Caco-2 (cell line): ENCODE data around the gene SDS. TPM values are rescaled to one million over a fixed set of nuclear protein-coding genes. Genes with fewer than 3 reads are reported as not detected.

Source experiments
- BruUV-seq: library from RNA; stranded (reverse); fragments of 400-500 nt; replicated peaks from 2 replicates; lab custom pipeline; 2021; lab: Mats Ljungman, UMichigan
- CTCF ChIA-PET: fragments of 300-600 bp; sonication (Branson Sonifier 250); formaldehyde crosslinking; loops from one replicate; lab custom pipeline; 2022; ENCODE audit warnings: antibody characterized with exemption; lab: Charles Lee
- POLR2A ChIA-PET: fragments of 300-600 bp; sonication (Branson Sonifier 250); formaldehyde crosslinking; loops from one replicate; lab custom pipeline; 2022; ENCODE audit warnings: antibody characterized with exemption; lab: Charles Lee
- DNase-seq, 2 experiments: peaks; one replicate each; pipeline versions ENCODE4 v3.0.0 to v3.0.0-alpha.2; 2020 to 2022
- H3K27me3 ChIP-seq: replicated peaks from 2 replicates; pipeline ENCODE4 v1.6.0; 2011; ENCODE audit warnings: low read length; ENCODE audit not compliant: control insufficient read depth, insufficient read depth
- H3K36me3 ChIP-seq: 2 replicates; pipeline ENCODE4 v1.5.1; 2011; ENCODE audit warnings: low read length; ENCODE audit not compliant: control insufficient read depth, insufficient read depth
- H3K4me1 ChIP-seq: fragments of 250-450 bp; sonication (Bioruptor Pico); 2 replicates; pipeline ENCODE4 v1.5.1; 2020; ENCODE audit warnings: mild to moderate bottlenecking
- H3K4me3 ChIP-seq: 2 replicates; pipeline ENCODE4 v1.5.1; 2011; ENCODE audit warnings: low read depth, mild to moderate bottlenecking, control low read depth, low read length
- H3K9me3 ChIP-seq: fragments of 250-450 bp; sonication (Bioruptor Pico); 2 replicates; pipeline ENCODE4 v1.5.1; 2020; ENCODE audit warnings: mild to moderate bottlenecking, moderate library complexity
- H3K27ac Mint-ChIP-seq: one replicate; pipeline ENCODE4 v1.8.0; 2022; ENCODE audit warnings: mixed read lengths; ENCODE audit not compliant: unreplicated experiment
- H3K27me3 Mint-ChIP-seq: one replicate; pipeline ENCODE4 v1.8.0; 2022; ENCODE audit warnings: mixed read lengths; ENCODE audit not compliant: insufficient read depth, unreplicated experiment
- H3K36me3 Mint-ChIP-seq: one replicate; pipeline ENCODE4 v1.8.0; 2022; ENCODE audit warnings: mild to moderate bottlenecking, mixed read lengths; ENCODE audit not compliant: insufficient read depth, unreplicated experiment
- H3K4me1 Mint-ChIP-seq: one replicate; pipeline ENCODE4 v1.8.0; 2022; ENCODE audit warnings: low read depth, mixed read lengths; ENCODE audit not compliant: unreplicated experiment
- H3K4me3 Mint-ChIP-seq: one replicate; pipeline ENCODE4 v1.8.0; 2022; ENCODE audit warnings: mild to moderate bottlenecking, moderate library complexity, mixed read lengths; ENCODE audit not compliant: unreplicated experiment
- H3K9me3 Mint-ChIP-seq: one replicate; pipeline ENCODE4 v1.8.0; 2022; ENCODE audit warnings: mixed read lengths; ENCODE audit not compliant: unreplicated experiment
- intact Hi-C: fragments of 100-400 bp; cut with micrococcal nuclease; formaldehyde crosslinking; loops from one replicate; pipeline ENCODE4 v1.10.0; 2022; ENCODE audit not compliant: unreplicated experiment
- total RNA-seq: library from RNA; stranded (reverse); gene quantifications from 2 replicates; pipeline ENCODE4 v1.2.3, GENCODE V29; 2022
- TF ChIP-seq, protein P1 (sequence below), 2 experiments: fragments of 200-600 bp in 1 of 2; IDR thresholded peaks; 1 replicate in 1 of 2; 2 replicates in 1 of 2; pipeline versions ENCODE4 v1.5.1 to v1.8.0; 2011 to 2022; ENCODE audit warnings: antibody characterized with exemption in 1 of 2, control low read depth in 1 of 2, inconsistent platforms in 1 of 2, low read depth in 1 of 2, low read length in 1 of 2, mild to moderate bottlenecking in 1 of 2, moderate library complexity in 1 of 2; ENCODE audit not compliant: insufficient read depth in 1 of 2, severe bottlenecking in 1 of 2, unreplicated experiment in 1 of 2

The SDS gene
- total RNA-seq, 1 experiment from 2014 or later: not detected

DNA sequence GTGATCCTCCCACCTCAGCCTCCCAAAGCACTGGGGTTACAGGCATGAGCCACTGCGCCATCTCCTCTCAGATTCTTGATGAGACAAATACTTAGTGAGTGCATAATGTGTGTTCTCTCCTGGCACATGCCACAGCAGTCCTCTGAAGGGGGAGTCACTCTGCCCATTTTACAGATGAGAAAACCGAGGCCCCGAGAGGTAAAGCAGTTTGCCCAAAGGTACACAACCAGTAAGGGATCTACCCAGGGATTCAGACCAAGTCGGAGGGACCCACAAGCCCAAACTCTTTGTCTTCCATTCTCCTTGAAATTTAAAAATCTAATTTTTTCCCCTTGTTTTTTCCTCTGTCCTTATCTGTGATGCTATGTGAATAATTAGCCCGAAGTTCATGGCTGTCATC lies 39.0 kb downstream of the SDS start:
- no peak for DNase-seq
- Mint-ChIP-seq H3K4me1 (no peaks in the 10 kb centered on the region), H3K9me3 (no peaks in the 10 kb centered on the region), H3K27me3 (no peaks in the 10 kb centered on the region), H3K4me3 (no peak overlapping the region), H3K36me3 (peaks cover 8% of the 10 kb centered on the region), H3K27ac (no peak overlapping the region)
- intact Hi-C loops: no loop called here
- no peaks in the 10 kb centered on the region for H3K27me3 ChIP-seq
- H3K4me1 ChIP-seq: no peaks in the 10 kb centered on the region
- H3K36me3 ChIP-seq: no peaks in the 10 kb centered on the region; the same call in 1 of the 2 replicates
- ChIA-PET POLR2A (no interaction called here), CTCF (no interaction called here)
- no TSS peak for BruUV-seq
- H3K4me3 ChIP-seq: no peak overlapping the region
- no peaks in the 10 kb centered on the region for H3K9me3 ChIP-seq
- TF ChIP-seq, protein P1, sequence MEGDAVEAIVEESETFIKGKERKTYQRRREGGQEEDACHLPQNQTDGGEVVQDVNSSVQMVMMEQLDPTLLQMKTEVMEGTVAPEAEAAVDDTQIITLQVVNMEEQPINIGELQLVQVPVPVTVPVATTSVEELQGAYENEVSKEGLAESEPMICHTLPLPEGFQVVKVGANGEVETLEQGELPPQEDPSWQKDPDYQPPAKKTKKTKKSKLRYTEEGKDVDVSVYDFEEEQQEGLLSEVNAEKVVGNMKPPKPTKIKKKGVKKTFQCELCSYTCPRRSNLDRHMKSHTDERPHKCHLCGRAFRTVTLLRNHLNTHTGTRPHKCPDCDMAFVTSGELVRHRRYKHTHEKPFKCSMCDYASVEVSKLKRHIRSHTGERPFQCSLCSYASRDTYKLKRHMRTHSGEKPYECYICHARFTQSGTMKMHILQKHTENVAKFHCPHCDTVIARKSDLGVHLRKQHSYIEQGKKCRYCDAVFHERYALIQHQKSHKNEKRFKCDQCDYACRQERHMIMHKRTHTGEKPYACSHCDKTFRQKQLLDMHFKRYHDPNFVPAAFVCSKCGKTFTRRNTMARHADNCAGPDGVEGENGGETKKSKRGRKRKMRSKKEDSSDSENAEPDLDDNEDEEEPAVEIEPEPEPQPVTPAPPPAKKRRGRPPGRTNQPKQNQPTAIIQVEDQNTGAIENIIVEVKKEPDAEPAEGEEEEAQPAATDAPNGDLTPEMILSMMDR (IDR thresholded peaks at IDR 0.05; ENCODE audit: insufficient read depth in 1 of 2, low read depth in 1 of 2, low read length in 1 of 2, severe bottlenecking in 1 of 2, unreplicated experiment in 1 of 2): no peak

DNA sequence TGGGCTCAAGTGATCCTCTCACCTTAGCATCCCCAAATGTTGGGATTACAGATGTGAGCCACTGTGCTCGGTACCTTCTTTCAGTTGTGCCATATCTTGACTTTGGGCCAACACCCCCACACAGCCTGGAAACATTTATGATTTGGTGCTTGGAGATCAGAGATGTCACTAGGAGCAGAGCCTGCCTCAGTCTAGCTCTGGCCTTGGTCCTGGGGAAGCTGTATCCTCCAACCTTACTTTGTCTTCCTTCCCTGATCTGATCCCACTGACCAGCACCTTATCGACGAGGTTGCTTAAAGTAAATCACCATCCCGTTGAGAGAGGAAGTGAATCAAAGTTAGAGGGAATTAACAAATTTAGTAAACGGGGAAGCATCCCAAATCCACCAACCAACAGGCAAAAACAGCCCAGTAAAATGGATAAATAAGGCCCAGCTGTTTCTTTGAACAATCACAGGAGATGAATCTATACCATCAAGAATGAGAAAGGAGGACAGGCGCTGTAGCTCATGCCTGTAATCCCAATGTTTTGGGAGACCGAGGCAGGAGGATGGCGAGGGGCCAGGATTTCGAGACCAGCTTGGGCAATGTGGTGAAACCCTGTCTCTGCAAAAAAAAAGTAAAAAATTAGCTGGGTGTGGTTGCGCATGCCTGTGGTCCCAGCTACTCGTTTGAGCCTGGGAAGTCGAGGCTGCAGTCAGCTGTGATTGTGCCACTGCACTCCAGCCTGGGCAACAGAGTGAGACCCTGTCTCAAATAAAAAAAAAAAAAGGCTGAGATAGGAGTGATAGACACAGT lies 41.9 kb downstream of the SDS start:
- CTCF ChIA-PET: no interaction called here
- Histone ChIP-seq H3K4me1 (peaks cover 10% of the 10 kb centered on the region), H3K4me3 (no peak overlapping the region), H3K9me3 (no peaks in the 10 kb centered on the region), H3K27me3 (no peaks in the 10 kb centered on the region), H3K36me3 (no peaks in the 10 kb centered on the region)
- DNase-seq: no peak
- Mint-ChIP-seq H3K9me3 (no peaks in the 10 kb centered on the region), H3K4me1 (peaks cover 5% of the 10 kb centered on the region), H3K27me3 (no peaks in the 10 kb centered on the region), H3K36me3 (peaks cover 8% of the 10 kb centered on the region), H3K27ac (no peak overlapping the region), H3K4me3 (no peak overlapping the region)
- POLR2A ChIA-PET: no interaction called here
- TF ChIP-seq, protein P1 (IDR thresholded peaks at IDR 0.05; ENCODE audit: insufficient read depth in 1 of 2, low read depth in 1 of 2, low read length in 1 of 2, severe bottlenecking in 1 of 2, unreplicated experiment in 1 of 2): no peak
- BruUV-seq: no TSS peak
- intact Hi-C loops: no loop called here

DNA sequence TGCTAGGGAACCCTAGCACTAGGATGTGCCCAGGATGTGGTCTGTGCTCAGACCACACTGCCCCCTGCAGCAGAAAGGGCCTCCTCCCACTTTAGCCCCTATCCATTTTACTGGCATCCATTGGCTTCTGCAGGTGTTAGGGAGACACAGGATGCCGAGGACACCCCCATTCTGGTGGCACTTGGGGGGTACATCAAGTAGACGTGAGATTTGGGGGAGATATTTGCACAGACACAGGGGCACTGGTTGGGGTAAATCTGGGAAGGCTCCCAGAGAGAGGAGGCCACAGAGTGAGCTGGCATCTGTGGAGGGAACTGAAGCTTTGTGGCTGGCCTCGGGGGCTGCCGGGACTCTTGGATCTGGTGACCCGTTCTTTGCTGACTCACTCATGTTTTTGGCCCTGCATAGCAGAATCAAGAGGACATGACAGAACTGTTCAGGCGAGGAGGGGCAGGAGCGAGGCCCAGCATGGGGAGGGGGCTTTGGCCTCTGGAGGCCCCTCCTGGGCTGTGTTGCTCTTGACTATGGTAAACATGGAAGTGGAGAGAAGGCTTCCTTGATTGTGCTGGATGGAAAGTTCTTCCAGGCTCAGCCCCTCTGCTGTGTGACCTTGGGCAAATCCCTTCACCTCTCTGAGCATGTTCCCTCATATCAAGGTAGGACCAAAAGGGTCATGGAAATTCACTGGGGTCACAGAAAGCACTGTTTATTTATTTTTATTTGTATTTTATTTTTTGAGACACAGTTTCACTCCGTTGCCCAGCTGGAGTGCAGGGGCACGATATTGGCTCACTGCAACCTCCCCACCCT lies 43.5 kb downstream of the SDS start:
- POLR2A ChIA-PET: interaction anchor here (0.6 kb wide), 1 partner anchor 175 kb away, joined by 3 read pairs; the partner anchor contains the start of gene RITA1

More for the DNA sequence above, 43.5 kb downstream of the SDS start:
- intact Hi-C loops: loop anchor here (2.0 to 5.0 kb wide), 2 partner anchors 47 to 163 kb away; no protein-coding TSS in a partner anchor
- CTCF ChIA-PET: no interaction called here
- H3K9me3 ChIP-seq: no peaks in the 10 kb centered on the region
- peaks cover 8% of the 10 kb centered on the region for H3K36me3 Mint-ChIP-seq
- H3K27ac Mint-ChIP-seq: no peak overlapping the region
- no peaks in the 10 kb centered on the region for H3K9me3 Mint-ChIP-seq
- TF ChIP-seq, protein P1 (IDR thresholded peaks at IDR 0.05; ENCODE audit: insufficient read depth in 1 of 2, low read depth in 1 of 2, low read length in 1 of 2, severe bottlenecking in 1 of 2, unreplicated experiment in 1 of 2): peak in 1 of 2 experiments; percentile 15
- BruUV-seq: TSS peak; percentile 31
- peaks cover 13% of the 10 kb centered on the region for H3K4me1 Mint-ChIP-seq
- H3K27me3 ChIP-seq: no peaks in the 10 kb centered on the region
- DNase-seq: no peak
- no peak overlapping the region for H3K4me3 ChIP-seq
- H3K36me3 ChIP-seq: no peaks in the 10 kb centered on the region
- peaks cover 10% of the 10 kb centered on the region for H3K4me1 ChIP-seq
- peak overlapping the region; percentile 78 for H3K4me3 Mint-ChIP-seq
- H3K27me3 Mint-ChIP-seq: no peaks in the 10 kb centered on the region
